ENCODE results near the gene RIPK3. TPM values are rescaled to one million over a fixed set of nuclear protein-coding genes. Genes with fewer than 3 reads are reported as not detected.

The RIPK3 gene
- total RNA-seq, 4 donors from 2014 or later: 45.2 to 72.0 (median 64.0) TPM

GRCh38 chr14:24293525-24293924, 46.3 kb downstream of the RIPK3 start:
- H3K9me3 ChIP-seq: no peaks in the 10 kb centered on the region
- no peaks in the 10 kb centered on the region for H3K27me3 ChIP-seq
- H3K4me1 ChIP-seq: peaks cover 0 to 13% (median 0%) of the 10 kb centered on the region in 4 donors
- no peak overlapping the region for H3K27ac ChIP-seq
- peaks cover 0 to 68% (median 0%) of the 10 kb centered on the region in 3 donors for H3K36me3 ChIP-seq
- no peak overlapping the region for H3K4me3 ChIP-seq
- no peak for TF ChIP-seq POLR2A (IDR thresholded peaks at IDR 0.05)
- TF ChIP-seq, protein P1, sequence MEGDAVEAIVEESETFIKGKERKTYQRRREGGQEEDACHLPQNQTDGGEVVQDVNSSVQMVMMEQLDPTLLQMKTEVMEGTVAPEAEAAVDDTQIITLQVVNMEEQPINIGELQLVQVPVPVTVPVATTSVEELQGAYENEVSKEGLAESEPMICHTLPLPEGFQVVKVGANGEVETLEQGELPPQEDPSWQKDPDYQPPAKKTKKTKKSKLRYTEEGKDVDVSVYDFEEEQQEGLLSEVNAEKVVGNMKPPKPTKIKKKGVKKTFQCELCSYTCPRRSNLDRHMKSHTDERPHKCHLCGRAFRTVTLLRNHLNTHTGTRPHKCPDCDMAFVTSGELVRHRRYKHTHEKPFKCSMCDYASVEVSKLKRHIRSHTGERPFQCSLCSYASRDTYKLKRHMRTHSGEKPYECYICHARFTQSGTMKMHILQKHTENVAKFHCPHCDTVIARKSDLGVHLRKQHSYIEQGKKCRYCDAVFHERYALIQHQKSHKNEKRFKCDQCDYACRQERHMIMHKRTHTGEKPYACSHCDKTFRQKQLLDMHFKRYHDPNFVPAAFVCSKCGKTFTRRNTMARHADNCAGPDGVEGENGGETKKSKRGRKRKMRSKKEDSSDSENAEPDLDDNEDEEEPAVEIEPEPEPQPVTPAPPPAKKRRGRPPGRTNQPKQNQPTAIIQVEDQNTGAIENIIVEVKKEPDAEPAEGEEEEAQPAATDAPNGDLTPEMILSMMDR (IDR thresholded peaks at IDR 0.05): no peak
- DNase-seq: no peak

- Histone ChIP-seq H3K4me1 (peaks cover 0 to 8% (median 0%) of the 10 kb centered on the region in 4 donors), H3K36me3 (peaks cover 0 to 68% (median 0%) of the 10 kb centered on the region in 3 donors), H3K9me3 (no peaks in the 10 kb centered on the region), H3K27me3 (no peaks in the 10 kb centered on the region), H3K27ac (no peak overlapping the region), H3K4me3 (no peak overlapping the region)
- TF ChIP-seq, protein P1 (IDR thresholded peaks at IDR 0.05): no peak
- TF ChIP-seq POLR2A (IDR thresholded peaks at IDR 0.05): no peak
- no peak for DNase-seq
Observed at GRCh38 chr14:24292118-24292807, 47.5 kb downstream of the RIPK3 start.

DNA sequence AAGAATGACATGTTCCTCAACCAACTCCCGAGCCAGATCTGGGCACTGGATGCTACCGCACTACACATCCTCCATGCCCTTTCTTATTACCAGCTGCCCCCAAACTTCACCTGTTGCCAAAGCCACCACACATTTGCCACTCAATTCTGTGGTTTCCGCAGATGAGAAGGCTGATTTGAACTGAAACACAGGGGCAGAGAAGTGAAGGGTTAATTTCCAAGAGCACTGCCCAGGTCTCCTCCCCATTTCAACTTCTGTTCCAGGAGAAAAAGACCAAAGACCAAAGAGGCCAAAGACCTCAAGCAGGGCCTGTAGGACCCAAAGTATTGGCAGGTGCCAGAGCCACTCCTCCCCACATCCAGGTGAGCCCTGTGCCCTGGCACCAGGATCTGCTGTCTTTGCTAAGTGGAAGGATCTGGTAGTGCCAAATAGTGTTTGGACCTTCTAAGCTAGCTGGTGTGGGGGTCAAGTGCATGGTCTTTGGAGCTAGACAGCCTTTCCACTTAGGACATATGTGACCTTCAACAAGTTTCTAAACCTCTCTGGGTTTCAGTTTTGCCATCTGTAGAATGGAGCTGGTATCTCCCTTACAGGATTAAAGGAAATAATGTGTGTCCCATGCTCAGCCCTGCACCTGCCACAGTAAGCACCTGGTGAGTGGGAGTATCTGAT, 48.2 kb downstream of the RIPK3 start:
- H3K36me3 ChIP-seq: peaks cover 0 to 68% (median 0%) of the 10 kb centered on the region in 3 donors

GRCh38 chr14:24290746-24291145, 49.0 kb downstream of the RIPK3 start:
- Histone ChIP-seq H3K36me3 (peaks cover 0 to 62% (median 0%) of the 10 kb centered on the region in 3 donors), H3K27me3 (no peaks in the 10 kb centered on the region), H3K4me1 (no peaks in the 10 kb centered on the region), H3K4me3 (no peak overlapping the region), H3K9me3 (no peaks in the 10 kb centered on the region), H3K27ac (no peak overlapping the region)
- DNase-seq: no peak
- TF ChIP-seq, protein P1 (IDR thresholded peaks at IDR 0.05): no peak
- TF ChIP-seq POLR2A (IDR thresholded peaks at IDR 0.05): no peak

More for the DNA sequence above, 48.2 kb downstream of the RIPK3 start:
- Histone ChIP-seq H3K4me1 (peaks cover 0 to 1% (median 0%) of the 10 kb centered on the region in 4 donors), H3K27ac (no peak overlapping the region), H3K27me3 (no peaks in the 10 kb centered on the region), H3K9me3 (no peaks in the 10 kb centered on the region), H3K4me3 (no peak overlapping the region)
- TF ChIP-seq POLR2A (IDR thresholded peaks at IDR 0.05): no peak
- TF ChIP-seq, protein P1 (IDR thresholded peaks at IDR 0.05): no peak
- DNase-seq: no peak

- Histone ChIP-seq H3K27ac (no peak overlapping the region), H3K4me1 (no peaks in the 10 kb centered on the region), H3K4me3 (no peak overlapping the region), H3K36me3 (peaks cover 0 to 52% (median 0%) of the 10 kb centered on the region in 3 donors), H3K9me3 (no peaks in the 10 kb centered on the region), H3K27me3 (no peaks in the 10 kb centered on the region)
- no peak for DNase-seq
- TF ChIP-seq, protein P1 (IDR thresholded peaks at IDR 0.05): no peak
- TF ChIP-seq POLR2A (IDR thresholded peaks at IDR 0.05): no peak
Observed at GRCh38 chr14:24289649-24290280, 50.0 kb downstream of the RIPK3 start.

All from Peyer's patch (tissue), 4 donors.